Immature natural killer cell (primary cell): ENCODE results near the gene TRAF3. TPM values are rescaled to one million over a fixed set of nuclear protein-coding genes. Genes with fewer than 3 reads are reported as not detected.

ENCODE experiments used
- DNase-seq, 3 donors: peaks; one replicate each; pipeline ENCODE4 v3.0.0; 2022; ENCODE audit warnings: mixed read lengths in 1 of 3
- H3K27ac Mint-ChIP-seq, 6 donors: one replicate each; pipeline ENCODE4 v1.8.0; 2020; ENCODE audit warnings: mixed read lengths in 6 of 6, mild to moderate bottlenecking in 5 of 6, inconsistent platforms in 4 of 6, moderate library complexity in 3 of 6
- H3K27me3 Mint-ChIP-seq, 3 donors: one replicate each; pipeline ENCODE4 v1.8.0; 2020 to 2021; ENCODE audit warnings: low read depth in 3 of 3, mild to moderate bottlenecking in 3 of 3, mixed read lengths in 3 of 3, moderate library complexity in 3 of 3, inconsistent platforms in 1 of 3
- H3K36me3 Mint-ChIP-seq, 3 donors: one replicate each; pipeline ENCODE4 v1.8.0; 2020; ENCODE audit warnings: mixed read lengths in 3 of 3, inconsistent platforms in 2 of 3, mild to moderate bottlenecking in 2 of 3
- H3K4me1 Mint-ChIP-seq, 2 donors: one replicate each; pipeline ENCODE4 v1.8.0; 2020; ENCODE audit warnings: inconsistent platforms in 2 of 2, mild to moderate bottlenecking in 2 of 2, mixed read lengths in 2 of 2, moderate library complexity in 1 of 2
- H3K4me3 Mint-ChIP-seq, 5 donors: one replicate each; pipeline ENCODE4 v1.8.0; 2020; ENCODE audit warnings: mild to moderate bottlenecking in 5 of 5, mixed read lengths in 5 of 5, inconsistent platforms in 3 of 5, moderate library complexity in 3 of 5
- H3K9me3 Mint-ChIP-seq, 6 donors: one replicate each; pipeline ENCODE4 v1.8.0; 2020; ENCODE audit warnings: mild to moderate bottlenecking in 6 of 6, mixed read lengths in 6 of 6, inconsistent platforms in 4 of 6, moderate library complexity in 3 of 6
- polyA plus RNA-seq, 3 donors: library from polyadenylated mRNA; unstranded; fragments of 300-500 nt; fragmentation: Illumina TruSeq; gene quantifications; one replicate each; pipeline ENCODE4 v1.2.3, GENCODE V29; 2021

The TRAF3 gene
- polyA plus RNA-seq, 3 donors from 2014 or later = 9.2 to 12.8 (median 9.3) TPM

DNA sequence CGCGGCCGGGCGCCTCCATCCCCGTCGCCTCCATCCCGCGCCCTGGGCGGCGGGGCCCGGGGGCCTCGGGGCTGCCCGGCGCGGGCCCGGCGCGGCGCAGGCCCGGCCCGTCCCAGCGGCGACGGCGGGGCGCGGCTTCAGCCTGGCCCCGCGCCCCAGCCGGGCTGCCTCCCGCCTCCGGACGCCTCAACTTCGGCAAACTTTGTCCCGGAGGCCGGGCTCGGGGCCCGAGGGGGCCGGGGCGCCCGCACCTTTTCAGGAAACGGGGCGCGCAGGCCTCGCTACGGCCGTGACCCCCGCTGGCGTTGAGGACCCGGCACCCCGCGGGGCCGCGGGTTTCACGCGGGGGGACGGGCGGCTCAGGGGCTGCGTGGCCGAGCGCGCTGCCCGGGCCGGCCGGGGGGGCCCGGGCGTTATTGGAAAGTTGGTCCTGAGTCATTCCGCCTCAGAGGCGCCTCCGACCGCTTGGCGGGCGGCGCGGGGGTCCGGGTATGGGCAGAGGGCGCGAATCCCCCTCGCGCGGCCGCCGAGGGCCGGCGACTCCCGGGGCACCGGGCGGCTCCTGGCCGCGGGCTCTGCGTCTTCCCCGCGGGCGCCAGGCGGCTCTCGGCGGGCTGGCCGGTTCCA lies 575 bp downstream of the TRAF3 start:
- H3K9me3 Mint-ChIP-seq = no peaks in the 10 kb centered on the region
- H3K4me3 Mint-ChIP-seq = peak overlapping the region; percentile 81 to 89 (median 87)
- H3K27ac Mint-ChIP-seq = peak overlapping the region in 4 of 6 donors; percentile 76 to 93 (median 90)
- H3K36me3 Mint-ChIP-seq = peaks cover 0 to 4% (median 0%) of the 10 kb centered on the region in 3 donors
- DNase-seq = no peak
- peaks cover 16 to 36% of the 10 kb centered on the region in 2 donors for H3K4me1 Mint-ChIP-seq
- peaks cover 11 to 31% (median 13%) of the 10 kb centered on the region in 3 donors for H3K27me3 Mint-ChIP-seq

GRCh38 chr14:102778338-102779083 lies 1.3 kb downstream of the TRAF3 start:
- Mint-ChIP-seq H3K4me3 (peak overlapping the region; percentile 81 to 89 (median 87)), H3K27me3 (peaks cover 11 to 31% (median 13%) of the 10 kb centered on the region in 3 donors), H3K27ac (peak overlapping the region; percentile 76 to 93 (median 88)), H3K36me3 (peaks cover 0 to 4% (median 0%) of the 10 kb centered on the region in 3 donors), H3K4me1 (peaks cover 16 to 43% of the 10 kb centered on the region in 2 donors), H3K9me3 (no peaks in the 10 kb centered on the region)
- peak; percentile 11 to 28 (median 24) for DNase-seq

DNA sequence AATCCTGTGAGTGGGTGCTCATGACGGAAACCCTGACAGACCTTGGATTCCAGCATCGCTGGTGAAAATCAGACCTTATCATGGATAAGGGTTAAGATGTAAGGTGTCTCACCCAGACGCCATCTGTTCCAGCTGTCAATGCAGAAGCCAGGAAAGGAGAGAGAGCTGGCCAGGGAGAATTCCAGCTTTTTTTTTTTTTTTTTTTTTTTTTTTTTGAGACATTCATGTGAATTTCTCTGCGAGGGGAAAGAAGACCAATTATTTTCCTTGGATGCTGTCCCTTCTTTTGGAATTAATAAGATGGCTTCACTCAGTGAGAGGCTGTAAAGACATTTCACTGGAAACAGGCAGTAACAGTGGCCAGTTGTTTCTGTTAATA lies 1.8 kb downstream of the TRAF3 start:
- Mint-ChIP-seq H3K27me3 (peaks cover 11 to 31% (median 13%) of the 10 kb centered on the region in 3 donors), H3K9me3 (no peaks in the 10 kb centered on the region), H3K27ac (peak overlapping the region; percentile 76 to 93 (median 88)), H3K36me3 (peaks cover 0 to 4% (median 0%) of the 10 kb centered on the region in 3 donors), H3K4me3 (peak overlapping the region; percentile 81 to 89 (median 87)), H3K4me1 (peaks cover 16 to 47% of the 10 kb centered on the region in 2 donors)
- no peak for DNase-seq

- peaks cover 15 to 52% of the 10 kb centered on the region in 2 donors for H3K4me1 Mint-ChIP-seq
- DNase-seq = no peak
- peak overlapping the region in 4 of 6 donors; percentile 31 to 92 (median 76) for H3K27ac Mint-ChIP-seq
- peaks cover 11 to 31% (median 13%) of the 10 kb centered on the region in 3 donors for H3K27me3 Mint-ChIP-seq
- no peaks in the 10 kb centered on the region for H3K9me3 Mint-ChIP-seq
- peaks cover 0 to 4% (median 0%) of the 10 kb centered on the region in 3 donors for H3K36me3 Mint-ChIP-seq
- H3K4me3 Mint-ChIP-seq = peak overlapping the region; percentile 39 to 84 (median 55)
These were observed 2.5 kb downstream of the TRAF3 start for GRCh38 chr14:102779574-102780315.

- Mint-ChIP-seq H3K9me3 (no peaks in the 10 kb centered on the region), H3K27me3 (peaks cover 9 to 25% (median 10%) of the 10 kb centered on the region in 3 donors), H3K27ac (peak overlapping the region in 1 of 6 donors; percentile 28), H3K4me1 (peaks cover 24 to 64% of the 10 kb centered on the region in 2 donors), H3K36me3 (peaks cover 0 to 4% (median 0%) of the 10 kb centered on the region in 3 donors), H3K4me3 (no peak overlapping the region)
- no peak for DNase-seq
These were observed 3.8 kb downstream of the TRAF3 start for GRCh38 chr14:102781063-102781462.

DNA sequence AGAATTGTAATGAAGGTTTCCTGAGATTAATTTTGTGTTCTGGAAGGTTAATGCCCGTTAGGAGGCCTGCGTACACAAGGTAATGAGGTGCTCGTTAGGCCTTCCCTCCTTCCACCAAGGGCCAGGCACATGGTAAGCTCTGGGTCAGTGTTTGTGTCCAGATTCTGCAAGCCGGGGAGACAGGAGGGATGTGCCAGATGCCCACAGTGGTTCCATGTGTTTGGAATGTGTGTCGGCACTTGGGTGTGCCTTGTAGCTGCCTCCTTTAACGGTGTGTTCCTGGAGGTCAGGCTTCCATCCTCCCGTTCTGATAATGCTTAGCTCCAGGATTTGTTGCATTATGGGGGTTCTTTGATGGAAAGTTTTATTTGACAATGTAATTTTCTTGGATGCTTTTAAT lies 5.7 kb downstream of the TRAF3 start:
- no peak overlapping the region for H3K4me3 Mint-ChIP-seq
- no peak for DNase-seq
- H3K27ac Mint-ChIP-seq = no peak overlapping the region
- peaks cover 6 to 16% (median 7%) of the 10 kb centered on the region in 3 donors for H3K27me3 Mint-ChIP-seq
- H3K36me3 Mint-ChIP-seq = peaks cover 0 to 4% (median 0%) of the 10 kb centered on the region in 3 donors
- peaks cover 30 to 75% of the 10 kb centered on the region in 2 donors for H3K4me1 Mint-ChIP-seq
- H3K9me3 Mint-ChIP-seq = no peaks in the 10 kb centered on the region

DNA sequence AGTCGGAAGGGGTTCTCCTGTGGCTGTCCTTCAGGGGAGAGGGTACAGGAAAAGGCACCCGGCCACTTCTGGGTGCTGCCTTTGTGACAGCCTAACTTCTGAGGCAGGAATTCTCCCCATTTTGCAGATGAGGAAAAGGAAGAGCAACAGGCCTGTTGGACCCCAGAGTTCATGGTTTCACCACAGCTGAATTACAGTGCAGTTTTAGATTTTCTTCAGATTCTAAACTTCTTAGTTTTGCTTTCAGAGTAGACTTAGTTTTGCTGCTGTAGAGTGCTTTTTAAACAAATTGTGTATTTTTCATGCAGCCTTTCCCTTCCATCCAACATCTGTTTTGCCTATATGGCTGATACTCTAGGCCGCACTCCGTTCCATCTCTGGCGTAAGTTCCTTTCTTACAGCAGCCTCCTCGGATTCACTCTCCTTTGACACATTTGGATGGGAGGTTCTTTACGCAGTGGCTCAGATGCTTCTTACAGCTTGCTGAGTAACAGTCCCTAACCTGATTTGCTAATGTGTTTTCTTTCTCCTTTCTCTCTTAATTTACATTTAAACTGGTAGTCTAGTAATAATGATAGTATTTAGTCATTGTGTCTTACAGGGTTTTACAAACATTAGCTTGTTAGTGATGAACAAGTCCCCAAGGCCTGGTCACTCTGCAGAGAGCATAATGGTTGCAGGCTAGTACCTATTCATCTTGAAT lies 7.8 kb downstream of the TRAF3 start:
- no peak for DNase-seq
- peaks cover 26 to 72% of the 10 kb centered on the region in 2 donors for H3K4me1 Mint-ChIP-seq
- peak overlapping the region in 2 of 6 donors; percentile 15 to 59 for H3K27ac Mint-ChIP-seq
- no peak overlapping the region for H3K4me3 Mint-ChIP-seq
- H3K9me3 Mint-ChIP-seq = no peaks in the 10 kb centered on the region
- H3K27me3 Mint-ChIP-seq = peaks cover 0 to 2% (median 0%) of the 10 kb centered on the region in 3 donors
- H3K36me3 Mint-ChIP-seq = peaks cover 0 to 4% (median 0%) of the 10 kb centered on the region in 3 donors

GRCh38 chr14:102785595-102785963 lies 8.3 kb downstream of the TRAF3 start:
- H3K27me3 Mint-ChIP-seq = peaks cover 0 to 2% (median 0%) of the 10 kb centered on the region in 3 donors
- no peak overlapping the region for H3K4me3 Mint-ChIP-seq
- peaks cover 29 to 72% of the 10 kb centered on the region in 2 donors for H3K4me1 Mint-ChIP-seq
- H3K27ac Mint-ChIP-seq = no peak overlapping the region
- peaks cover 0 to 3% (median 0%) of the 10 kb centered on the region in 3 donors for H3K36me3 Mint-ChIP-seq
- no peaks in the 10 kb centered on the region for H3K9me3 Mint-ChIP-seq
- DNase-seq = no peak

- Mint-ChIP-seq H3K4me1 (peaks cover 34 to 77% of the 10 kb centered on the region in 2 donors), H3K27me3 (peaks cover 0 to 4% (median 0%) of the 10 kb centered on the region in 3 donors), H3K27ac (peak overlapping the region in 3 of 6 donors; percentile 10 to 53 (median 17)), H3K4me3 (peak overlapping the region in 1 of 5 donors; percentile 6), H3K36me3 (peaks cover 0 to 3% (median 0%) of the 10 kb centered on the region in 3 donors), H3K9me3 (no peaks in the 10 kb centered on the region)
- DNase-seq = no peak
These were observed 9.5 kb downstream of the TRAF3 start for GRCh38 chr14:102786768-102787167.

DNA sequence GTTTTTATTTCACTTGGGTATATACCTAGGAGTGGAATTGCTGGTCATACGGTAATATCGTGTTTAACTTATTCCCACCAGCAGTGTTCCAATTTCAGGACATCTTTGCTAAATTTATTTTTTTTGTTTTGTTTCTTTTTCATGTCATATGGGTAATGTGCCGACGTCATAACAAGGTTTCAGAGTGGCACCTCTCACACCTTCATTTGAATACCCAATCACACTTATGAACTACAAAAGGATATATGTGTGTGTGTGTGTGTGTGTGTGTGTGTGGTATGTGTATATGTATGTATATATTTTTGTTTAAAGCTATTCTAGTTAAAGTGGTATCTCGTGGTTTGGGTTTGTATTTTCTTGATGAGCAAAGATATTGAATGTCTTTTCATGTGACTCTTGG lies 12.1 kb downstream of the TRAF3 start:
- H3K9me3 Mint-ChIP-seq = no peaks in the 10 kb centered on the region
- peaks cover 41 to 70% of the 10 kb centered on the region in 2 donors for H3K4me1 Mint-ChIP-seq
- DNase-seq = peak; percentile 7 to 15 (median 10)
- H3K36me3 Mint-ChIP-seq = peaks cover 0 to 3% (median 0%) of the 10 kb centered on the region in 3 donors
- H3K27ac Mint-ChIP-seq = peak overlapping the region in 1 of 6 donors; percentile 5
- H3K4me3 Mint-ChIP-seq = no peak overlapping the region
- peaks cover 0 to 4% (median 4%) of the 10 kb centered on the region in 3 donors for H3K27me3 Mint-ChIP-seq

- no peak for DNase-seq
- H3K27me3 Mint-ChIP-seq = peaks cover 0 to 6% (median 4%) of the 10 kb centered on the region in 3 donors
- H3K27ac Mint-ChIP-seq = peak overlapping the region in 1 of 6 donors; percentile 64
- H3K4me1 Mint-ChIP-seq = peaks cover 32 to 64% of the 10 kb centered on the region in 2 donors
- H3K36me3 Mint-ChIP-seq = peaks cover 0 to 4% (median 3%) of the 10 kb centered on the region in 3 donors
- H3K9me3 Mint-ChIP-seq = no peaks in the 10 kb centered on the region
- H3K4me3 Mint-ChIP-seq = no peak overlapping the region
These were observed 16.5 kb downstream of the TRAF3 start for GRCh38 chr14:102793531-102794328.
